ENCODE measurements around the gene KRTAP4-7.
"Not testable (repeated sequence)": the region's sequence is repeated elsewhere in the genome, so short reads cannot be mapped to it uniquely, and the experiment has no call there.

KRTAP4-7 gene
- 0 reads per million in 3 experiments for total RNA-seq

DNA sequence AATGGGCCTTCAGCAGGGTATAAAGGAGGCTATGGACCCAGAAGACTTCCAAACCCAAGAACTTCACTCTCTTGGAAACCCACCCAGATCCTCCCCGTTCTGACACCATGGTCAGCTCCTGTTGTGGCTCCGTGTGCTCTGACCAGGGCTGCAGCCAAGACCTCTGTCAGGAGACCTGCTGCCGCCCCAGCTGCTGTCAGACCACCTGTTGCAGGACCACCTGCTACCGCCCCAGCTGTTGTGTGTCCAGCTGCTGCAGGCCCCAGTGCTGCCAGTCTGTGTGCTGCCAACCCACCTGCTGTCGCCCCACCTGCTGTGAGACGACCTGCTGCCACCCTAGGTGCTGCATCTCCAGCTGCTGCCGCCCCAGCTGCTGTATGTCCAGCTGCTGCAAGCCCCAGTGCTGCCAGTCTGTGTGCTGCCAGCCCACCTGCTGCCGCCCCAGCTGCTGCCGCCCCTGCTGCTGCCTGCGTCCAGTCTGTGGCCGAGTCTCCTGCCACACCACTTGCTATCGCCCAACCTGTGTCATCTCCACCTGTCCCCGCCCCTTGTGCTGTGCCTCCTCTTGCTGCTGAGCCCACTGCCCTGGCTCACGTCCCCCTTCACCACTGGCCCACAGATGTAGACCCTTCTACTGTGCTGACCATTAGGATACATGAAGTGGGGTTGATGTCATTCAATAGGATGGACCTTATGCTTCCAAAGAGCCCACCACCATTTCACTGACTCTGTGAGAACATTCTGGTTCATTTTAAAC, at the start of gene KRTAP4-7:
TSS of gene KRTAP4-7 (plus strand) at position 51 of the 757 bp plus-strand sequence. CDS start at position 108, 57 bp downstream.
- DNase-seq, result not testable (repeated sequence)

DNA sequence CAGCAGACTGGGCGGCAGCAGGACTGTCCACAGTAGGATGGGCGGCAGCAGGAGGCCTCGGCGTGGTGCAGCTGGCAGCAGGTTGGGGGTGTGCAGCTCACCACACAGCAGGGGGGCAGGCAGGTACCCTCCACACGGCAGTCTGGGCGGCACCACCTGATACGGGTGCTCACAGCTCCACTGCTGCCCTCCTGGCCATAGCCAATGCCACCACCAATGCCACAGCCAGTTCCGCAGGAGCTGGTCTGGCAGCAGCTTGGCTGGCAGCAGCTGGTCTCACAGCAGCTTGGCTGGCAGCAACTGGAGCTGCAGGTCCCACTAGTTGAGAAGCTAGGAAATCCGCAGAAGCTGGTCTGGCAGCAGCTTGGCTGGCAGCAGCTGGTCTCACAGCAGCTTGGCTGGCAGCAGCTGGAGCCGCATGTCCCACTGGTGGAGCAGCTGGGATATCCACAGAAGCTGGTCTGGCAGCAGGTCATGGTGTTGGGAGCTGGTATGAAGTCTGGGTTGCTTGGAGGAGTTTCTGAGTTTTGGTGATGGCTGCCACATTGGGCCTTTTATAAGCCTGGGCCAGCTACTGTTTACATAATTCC, 49.5 kb upstream of the KRTAP4-7 start, which contains the start of gene KRTAP1-3:
TSS of gene KRTAP1-3 (minus strand) at position 529 of the 590 bp plus-strand sequence. CDS start at position 476, 53 bp downstream.
- DNase-seq, result not testable (repeated sequence)

DNA sequence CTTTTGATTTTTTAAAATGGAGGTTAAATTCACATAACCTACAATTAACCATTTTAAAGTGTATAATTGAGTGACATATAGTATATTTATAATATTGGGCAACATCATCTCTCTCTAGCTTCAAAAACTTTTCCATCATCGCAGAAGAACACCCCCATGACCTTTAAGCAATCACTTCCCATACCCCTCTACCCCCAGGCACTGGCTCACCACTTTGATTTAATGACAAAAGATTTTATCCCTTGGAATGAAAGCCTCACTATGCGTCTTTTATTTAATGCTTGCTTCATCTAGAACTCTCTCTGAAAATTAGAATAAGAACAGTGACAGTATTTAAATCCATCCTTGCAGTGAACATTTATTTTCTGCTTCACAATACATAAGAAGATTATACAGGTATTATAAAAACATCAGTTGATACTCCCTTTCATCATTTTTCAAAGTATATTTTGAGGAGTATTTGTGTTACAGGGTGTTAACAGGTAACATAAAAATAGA, 46.0 kb upstream of the KRTAP4-7 start:
- DNase-seq, result no peak

DNA sequence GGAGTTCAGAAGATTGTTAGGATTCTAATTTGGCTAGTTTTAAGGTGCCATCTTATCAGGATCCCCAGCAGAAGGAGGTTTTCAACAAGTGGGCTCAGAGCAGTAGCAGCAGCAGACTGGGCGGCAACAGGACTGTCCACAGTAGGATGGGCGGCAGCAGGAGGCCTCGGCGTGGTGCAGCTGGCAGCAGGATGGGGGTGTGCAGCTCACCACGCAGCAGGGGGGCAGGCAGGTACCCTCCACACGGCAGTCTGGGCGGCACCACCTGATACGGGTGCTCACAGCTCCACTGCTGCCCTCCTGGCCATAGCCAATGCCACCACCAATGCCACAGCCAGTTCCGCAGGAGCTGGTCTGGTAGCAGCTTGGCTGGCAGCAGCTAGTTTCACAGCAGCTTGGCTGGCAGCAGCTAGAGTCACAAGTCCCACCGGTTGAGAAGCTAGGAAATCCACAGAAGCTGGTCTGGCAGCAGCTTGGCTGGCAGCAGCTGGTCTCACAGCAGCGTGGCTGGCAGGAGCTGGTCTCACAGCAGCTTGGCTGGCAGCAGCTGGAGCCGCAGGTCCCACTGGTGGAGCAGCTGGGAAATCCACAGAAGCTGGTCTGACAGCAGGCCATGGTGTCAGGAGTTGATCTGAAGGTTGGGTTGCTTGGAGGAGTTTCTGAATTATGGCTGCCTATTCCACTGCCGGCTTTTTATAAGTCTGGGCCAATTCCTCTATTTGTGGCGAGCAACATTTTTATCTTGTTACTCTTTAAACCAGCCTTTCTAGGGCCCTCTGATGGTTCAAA, 43.0 kb upstream of the KRTAP4-7 start, which contains the start of gene KRTAP1-1:
TSS of gene KRTAP1-1 (minus strand) at position 668 of the 789 bp plus-strand sequence. CDS start at position 615, 53 bp downstream.
- not testable (repeated sequence) for DNase-seq

- DNase-seq, result no peak
Observed at GRCh38 chr17:41042953-41043352, 41.0 kb upstream of the KRTAP4-7 start.

- not testable (repeated sequence) for DNase-seq
Observed at GRCh38 chr17:41046735-41047465, 37.0 kb upstream of the KRTAP4-7 start, which contains the start of gene KRTAP2-1. Gene KRTAP2-1, minus strand, starts transcription at chr17:41047316. Its CDS starts 49 bp downstream, at chr17:41047267.

- DNase-seq, result no peak
Observed at GRCh38 chr17:41048441-41048840, 35.5 kb upstream of the KRTAP4-7 start.

GRCh38 chr17:41049110-41049509, 34.8 kb upstream of the KRTAP4-7 start:
- DNase-seq, result no peak

GRCh38 chr17:41052566-41052965, 31.4 kb upstream of the KRTAP4-7 start:
- no peak for DNase-seq

DNA sequence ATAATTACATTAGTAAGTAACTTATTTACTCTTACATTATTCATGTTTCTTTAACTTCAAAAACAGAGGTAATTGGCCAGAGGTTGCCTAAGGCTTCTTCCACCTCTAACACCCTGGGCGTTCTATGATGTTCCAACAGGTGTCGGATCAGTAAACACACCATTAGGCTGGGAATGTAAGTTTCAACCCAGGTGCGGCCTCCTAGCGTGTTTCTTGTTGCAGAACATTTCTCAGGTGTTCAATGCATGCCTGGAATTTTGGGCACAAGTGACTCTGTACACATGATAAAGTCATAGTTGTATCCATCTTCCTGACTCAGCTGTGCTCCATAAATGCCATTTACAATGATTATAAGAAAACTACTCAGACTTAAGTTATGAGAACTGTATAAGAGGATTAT, 29.9 kb upstream of the KRTAP4-7 start:
- no peak for DNase-seq

- not testable (repeated sequence) for DNase-seq
Observed at GRCh38 chr17:41054556-41054955, 29.4 kb upstream of the KRTAP4-7 start.

DNA sequence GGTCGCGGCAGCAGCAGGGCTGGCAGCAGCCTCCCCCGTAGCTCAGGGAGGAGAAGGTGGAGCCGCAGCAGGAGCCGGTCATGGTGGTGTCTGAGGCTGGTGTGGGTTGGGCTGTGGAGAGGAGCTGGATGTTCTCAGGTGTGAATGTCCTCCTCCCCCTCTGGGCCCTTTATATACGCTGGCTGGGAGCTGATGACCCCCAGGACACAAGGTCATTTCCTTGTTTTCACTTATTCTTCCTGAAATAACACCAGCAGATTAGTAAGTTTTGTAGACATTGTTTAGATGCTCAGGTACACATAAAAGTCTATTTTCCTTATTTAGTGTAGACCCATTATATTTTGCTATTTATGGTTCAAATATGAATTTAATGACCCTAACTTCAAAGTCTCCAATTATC, 28.8 kb upstream of the KRTAP4-7 start, which contains the start of gene KRTAP2-2:
TSS of gene KRTAP2-2 (minus strand) at position 101 of the 400 bp plus-strand sequence. CDS start at position 82, 19 bp downstream.
- DNase-seq, result not testable (repeated sequence)

- DNase-seq, result no peak
Observed at GRCh38 chr17:41057547-41057946, 26.4 kb upstream of the KRTAP4-7 start.

- no peak for DNase-seq
Observed at GRCh38 chr17:41058741-41059140, 25.2 kb upstream of the KRTAP4-7 start.

GRCh38 chr17:41059276-41060051, 24.5 kb upstream of the KRTAP4-7 start:
- not testable (repeated sequence) for DNase-seq

GRCh38 chr17:41060052-41060604, 23.8 kb upstream of the KRTAP4-7 start, which contains the start of gene KRTAP2-3:
Gene KRTAP2-3, minus strand, starts transcription at chr17:41060114. Its CDS starts 64 bp downstream, at chr17:41060050.
- no peak for DNase-seq

- DNase-seq, result no peak
Observed at GRCh38 chr17:41061964-41062363, 22.0 kb upstream of the KRTAP4-7 start.

- DNase-seq, result no peak
Observed at GRCh38 chr17:41063449-41063848, 20.5 kb upstream of the KRTAP4-7 start.

- no peak for DNase-seq
Observed at GRCh38 chr17:41064301-41064700, 19.6 kb upstream of the KRTAP4-7 start.

GRCh38 chr17:41065016-41065689, 18.8 kb upstream of the KRTAP4-7 start:
- not testable (repeated sequence) for DNase-seq
